ENCODE results near the gene GATA3. TPM values are rescaled to one million over a fixed set of nuclear protein-coding genes. Genes with fewer than 3 reads are reported as not detected.

The GATA3 gene
- polyA plus RNA-seq, 1 donor from 2014 or later, result not detected

DNA sequence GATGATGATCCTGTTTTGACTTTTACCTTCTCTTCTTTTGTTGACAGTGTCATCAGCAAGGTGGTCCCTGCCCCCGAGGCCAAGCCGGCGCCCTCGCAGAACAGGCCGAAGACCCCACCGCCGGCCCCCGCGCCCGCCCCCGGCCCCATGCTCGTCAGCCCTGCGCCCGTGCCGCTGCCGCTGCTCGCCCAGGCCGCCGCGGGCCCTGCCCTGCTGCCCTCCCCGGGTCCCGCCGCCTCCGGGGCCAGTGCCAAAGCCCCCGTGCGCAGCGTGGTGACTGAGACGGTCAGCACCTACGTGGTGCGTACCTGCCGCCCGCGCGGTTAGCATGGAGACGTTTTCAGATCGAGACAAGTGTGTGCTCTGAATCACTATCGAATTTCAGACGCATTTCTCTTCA is 45.5 kb upstream of the GATA3 start:
- Histone ChIP-seq H3K4me2 (ENCODE audit: low read length) (no peak overlapping the region), H3K27me3 (ENCODE audit: insufficient read depth, low read depth, low read length) (no peaks in the 10 kb centered on the region), H3K36me3 (ENCODE audit: insufficient read depth, low read length) (no peaks in the 10 kb centered on the region), H3K9me3 (ENCODE audit: low read length) (peaks cover 7% of the 10 kb centered on the region), H3F3A (ENCODE audit: insufficient read depth, low read length, poor library complexity, severe bottlenecking) (no peaks in the 10 kb centered on the region), H3K9ac (ENCODE audit: low read length) (no peak overlapping the region), H3K9me2 (ENCODE audit: insufficient read depth, low read length) (no peaks in the 10 kb centered on the region), H4K20me1 (ENCODE audit: insufficient read depth) (no peaks in the 10 kb centered on the region), H3K27ac (ENCODE audit: low read length) (no peak overlapping the region), H2AFZ (ENCODE audit: low read depth, low read length) (no peak overlapping the region), H3K4me3 (ENCODE audit: low read length) (no peak overlapping the region), H3K79me2 (replicated peaks; ENCODE audit: insufficient read depth, low read length) (no peaks in the 10 kb centered on the region)
- TF ChIP-seq MXI1 (conservative IDR thresholded peaks at IDR 0.05; ENCODE audit: poor library complexity, severe bottlenecking) (no peak), SMC3 (conservative IDR thresholded peaks at IDR 0.05; ENCODE audit: poor library complexity) (no peak), RAD21 (conservative IDR thresholded peaks at IDR 0.05) (no peak), TAF1 (IDR thresholded peaks at IDR 0.05; ENCODE audit: low read depth) (no peak), POLR2AphosphoS5 (IDR thresholded peaks at IDR 0.05) (no peak), EZH2 (IDR thresholded peaks at IDR 0.05; ENCODE audit: borderline replicate concordance, insufficient read depth, low read length, poor library complexity, severe bottlenecking) (no peak), EP300 (conservative IDR thresholded peaks at IDR 0.05; ENCODE audit: poor library complexity, severe bottlenecking) (no peak)
- TF ChIP-seq, protein P1, sequence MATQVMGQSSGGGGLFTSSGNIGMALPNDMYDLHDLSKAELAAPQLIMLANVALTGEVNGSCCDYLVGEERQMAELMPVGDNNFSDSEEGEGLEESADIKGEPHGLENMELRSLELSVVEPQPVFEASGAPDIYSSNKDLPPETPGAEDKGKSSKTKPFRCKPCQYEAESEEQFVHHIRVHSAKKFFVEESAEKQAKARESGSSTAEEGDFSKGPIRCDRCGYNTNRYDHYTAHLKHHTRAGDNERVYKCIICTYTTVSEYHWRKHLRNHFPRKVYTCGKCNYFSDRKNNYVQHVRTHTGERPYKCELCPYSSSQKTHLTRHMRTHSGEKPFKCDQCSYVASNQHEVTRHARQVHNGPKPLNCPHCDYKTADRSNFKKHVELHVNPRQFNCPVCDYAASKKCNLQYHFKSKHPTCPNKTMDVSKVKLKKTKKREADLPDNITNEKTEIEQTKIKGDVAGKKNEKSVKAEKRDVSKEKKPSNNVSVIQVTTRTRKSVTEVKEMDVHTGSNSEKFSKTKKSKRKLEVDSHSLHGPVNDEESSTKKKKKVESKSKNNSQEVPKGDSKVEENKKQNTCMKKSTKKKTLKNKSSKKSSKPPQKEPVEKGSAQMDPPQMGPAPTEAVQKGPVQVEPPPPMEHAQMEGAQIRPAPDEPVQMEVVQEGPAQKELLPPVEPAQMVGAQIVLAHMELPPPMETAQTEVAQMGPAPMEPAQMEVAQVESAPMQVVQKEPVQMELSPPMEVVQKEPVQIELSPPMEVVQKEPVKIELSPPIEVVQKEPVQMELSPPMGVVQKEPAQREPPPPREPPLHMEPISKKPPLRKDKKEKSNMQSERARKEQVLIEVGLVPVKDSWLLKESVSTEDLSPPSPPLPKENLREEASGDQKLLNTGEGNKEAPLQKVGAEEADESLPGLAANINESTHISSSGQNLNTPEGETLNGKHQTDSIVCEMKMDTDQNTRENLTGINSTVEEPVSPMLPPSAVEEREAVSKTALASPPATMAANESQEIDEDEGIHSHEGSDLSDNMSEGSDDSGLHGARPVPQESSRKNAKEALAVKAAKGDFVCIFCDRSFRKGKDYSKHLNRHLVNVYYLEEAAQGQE (IDR thresholded peaks at IDR 0.05; ENCODE audit: borderline replicate concordance), result no peak
- TF ChIP-seq, protein P2, sequence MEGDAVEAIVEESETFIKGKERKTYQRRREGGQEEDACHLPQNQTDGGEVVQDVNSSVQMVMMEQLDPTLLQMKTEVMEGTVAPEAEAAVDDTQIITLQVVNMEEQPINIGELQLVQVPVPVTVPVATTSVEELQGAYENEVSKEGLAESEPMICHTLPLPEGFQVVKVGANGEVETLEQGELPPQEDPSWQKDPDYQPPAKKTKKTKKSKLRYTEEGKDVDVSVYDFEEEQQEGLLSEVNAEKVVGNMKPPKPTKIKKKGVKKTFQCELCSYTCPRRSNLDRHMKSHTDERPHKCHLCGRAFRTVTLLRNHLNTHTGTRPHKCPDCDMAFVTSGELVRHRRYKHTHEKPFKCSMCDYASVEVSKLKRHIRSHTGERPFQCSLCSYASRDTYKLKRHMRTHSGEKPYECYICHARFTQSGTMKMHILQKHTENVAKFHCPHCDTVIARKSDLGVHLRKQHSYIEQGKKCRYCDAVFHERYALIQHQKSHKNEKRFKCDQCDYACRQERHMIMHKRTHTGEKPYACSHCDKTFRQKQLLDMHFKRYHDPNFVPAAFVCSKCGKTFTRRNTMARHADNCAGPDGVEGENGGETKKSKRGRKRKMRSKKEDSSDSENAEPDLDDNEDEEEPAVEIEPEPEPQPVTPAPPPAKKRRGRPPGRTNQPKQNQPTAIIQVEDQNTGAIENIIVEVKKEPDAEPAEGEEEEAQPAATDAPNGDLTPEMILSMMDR (IDR thresholded peaks at IDR 0.05; ENCODE audit: poor library complexity, severe bottlenecking), result no peak

DNA sequence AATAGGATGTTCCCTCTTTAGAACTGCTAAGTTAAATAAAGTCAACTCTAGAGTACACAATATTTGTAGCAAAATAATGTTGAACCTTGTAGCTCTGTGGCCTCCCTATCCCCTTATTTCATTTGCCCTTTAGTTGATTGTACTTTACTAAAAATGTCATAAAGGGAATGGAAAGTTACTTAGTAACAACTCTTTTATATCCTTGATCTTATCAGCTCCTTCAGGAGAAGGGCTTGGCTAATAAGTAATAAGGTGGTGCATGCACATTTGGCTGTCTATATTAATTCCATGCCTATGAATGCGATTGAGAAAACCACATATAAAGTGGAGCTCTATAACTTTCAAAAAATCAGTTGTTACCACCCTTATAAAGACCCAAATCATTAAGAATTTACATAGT is 41.5 kb upstream of the GATA3 start:
- TF ChIP-seq EP300 (conservative IDR thresholded peaks at IDR 0.05; ENCODE audit: poor library complexity, severe bottlenecking) (no peak), TAF1 (IDR thresholded peaks at IDR 0.05; ENCODE audit: low read depth) (no peak)
- no peak overlapping the region for H3K4me3 ChIP-seq (ENCODE audit: low read length)
- H3K79me2 ChIP-seq (replicated peaks; ENCODE audit: insufficient read depth, low read length), result no peaks in the 10 kb centered on the region
- H3K27me3 ChIP-seq (ENCODE audit: insufficient read depth, low read depth, low read length), result no peaks in the 10 kb centered on the region
- no peak overlapping the region for H3K4me2 ChIP-seq (ENCODE audit: low read length)
- H3K9me2 ChIP-seq (ENCODE audit: insufficient read depth, low read length), result no peaks in the 10 kb centered on the region
- H4K20me1 ChIP-seq (ENCODE audit: insufficient read depth), result no peaks in the 10 kb centered on the region
- no peaks in the 10 kb centered on the region for H3F3A ChIP-seq (ENCODE audit: insufficient read depth, low read length, poor library complexity, severe bottlenecking)
- H3K36me3 ChIP-seq (ENCODE audit: insufficient read depth, low read length), result peaks cover 7% of the 10 kb centered on the region
- H3K9me3 ChIP-seq (ENCODE audit: low read length), result no peaks in the 10 kb centered on the region
- H3K27ac ChIP-seq (ENCODE audit: low read length), result no peak overlapping the region
- no peak overlapping the region for H3K9ac ChIP-seq (ENCODE audit: low read length)
- H2AFZ ChIP-seq (ENCODE audit: low read depth, low read length), result no peak overlapping the region

DNA sequence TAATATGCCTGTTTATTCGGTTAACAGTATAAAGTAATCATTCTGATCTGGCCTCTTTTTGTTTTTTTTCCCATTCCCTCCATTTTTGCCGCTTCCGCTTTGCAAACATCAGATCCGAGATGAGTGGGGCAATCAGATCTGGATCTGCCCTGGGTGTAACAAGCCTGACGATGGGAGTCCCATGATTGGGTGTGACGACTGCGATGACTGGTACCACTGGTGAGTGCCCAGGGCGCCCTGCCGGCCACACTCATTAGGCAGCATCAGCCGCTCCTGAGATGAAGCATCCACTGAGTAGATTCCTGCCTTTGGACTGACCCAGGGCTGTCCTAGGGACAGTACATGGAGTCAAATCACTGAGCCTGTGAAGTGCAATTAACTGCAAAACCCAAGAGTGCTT is 40.9 kb upstream of the GATA3 start:
- H3K27me3 ChIP-seq (ENCODE audit: insufficient read depth, low read depth, low read length), result no peaks in the 10 kb centered on the region
- H3K27ac ChIP-seq (ENCODE audit: low read length), result no peak overlapping the region
- H2AFZ ChIP-seq (ENCODE audit: low read depth, low read length), result no peak overlapping the region
- no peaks in the 10 kb centered on the region for H3K9me3 ChIP-seq (ENCODE audit: low read length)
- no peaks in the 10 kb centered on the region for H3F3A ChIP-seq (ENCODE audit: insufficient read depth, low read length, poor library complexity, severe bottlenecking)
- no peaks in the 10 kb centered on the region for H3K79me2 ChIP-seq (replicated peaks; ENCODE audit: insufficient read depth, low read length)
- peaks cover 7% of the 10 kb centered on the region for H3K36me3 ChIP-seq (ENCODE audit: insufficient read depth, low read length)
- TF ChIP-seq EZH2 (IDR thresholded peaks at IDR 0.05; ENCODE audit: borderline replicate concordance, insufficient read depth, low read length, poor library complexity, severe bottlenecking), result no peak
- TF ChIP-seq SMC3 (conservative IDR thresholded peaks at IDR 0.05; ENCODE audit: poor library complexity), result no peak
- TF ChIP-seq MXI1 (conservative IDR thresholded peaks at IDR 0.05; ENCODE audit: poor library complexity, severe bottlenecking), result no peak
- no peak overlapping the region for H3K9ac ChIP-seq (ENCODE audit: low read length)
- no peak overlapping the region for H3K4me3 ChIP-seq (ENCODE audit: low read length)
- no peak overlapping the region for H3K4me2 ChIP-seq (ENCODE audit: low read length)
- H3K9me2 ChIP-seq (ENCODE audit: insufficient read depth, low read length), result no peaks in the 10 kb centered on the region
- H4K20me1 ChIP-seq (ENCODE audit: insufficient read depth), result no peaks in the 10 kb centered on the region

Data from neural cell (in vitro differentiated cells).